Endothelial cell of umbilical vein (primary cell): ENCODE results near the gene MAP1B. TPM values are rescaled to one million over a fixed set of nuclear protein-coding genes. Genes with fewer than 3 reads are reported as not detected.

ENCODE experiments used
- BruUV-seq: library from RNA; stranded (reverse); fragments of 400-500 nt; replicated peaks from 2 replicates; lab custom pipeline; 2021; lab: Mats Ljungman, UMichigan
- CTCF ChIA-PET: fragments of 300-600, 350-600 bp; sonication (Branson Sonifier 250); formaldehyde crosslinking; loops from one replicate; lab custom pipeline; 2021; ENCODE audit warnings: antibody characterized with exemption, inconsistent platforms; lab: Charles Lee
- POLR2A ChIA-PET: fragments of 300-600, 350-600 bp; sonication (Branson Sonifier 250); formaldehyde crosslinking; loops from one replicate; lab custom pipeline; 2021; ENCODE audit warnings: antibody characterized with exemption, inconsistent platforms; lab: Charles Lee
- DNase-seq: peaks from one replicate; pipeline ENCODE4 v3.0.0-alpha.2; 2011; ENCODE audit warnings: low read depth, low spot score
- FAIRE-seq: peaks from 2 replicates; lab custom pipeline; 2011; peaks lifted over from hg19 to GRCh38; lab: Jason Lieb, UNC
- H2AFZ ChIP-seq: 2 replicates; pipeline ENCODE4 v1.6.0; 2012; ENCODE audit warnings: low read depth, low read length, control low read depth, inconsistent platforms
- H3K27ac ChIP-seq: 2 replicates; pipeline ENCODE4 v1.5.1; 2011; ENCODE audit warnings: low read depth, mild to moderate bottlenecking, control low read depth, low read length, moderate library complexity; ENCODE audit not compliant: insufficient read depth
- H3K27me3 ChIP-seq, 2 experiments: 2 replicates each; pipeline versions ENCODE4 v1.6.0 to v1.6.1; 2011; ENCODE audit warnings: low read length in 2 of 2, mixed read lengths in 1 of 2; ENCODE audit not compliant: control insufficient read depth in 2 of 2, insufficient read depth in 2 of 2
- H3K36me3 ChIP-seq, 2 experiments: 2 replicates in 1 of 2; 3 replicates in 1 of 2; pipeline ENCODE4 v1.5.1; 2011; ENCODE audit warnings: low read length in 2 of 2, mild to moderate bottlenecking in 1 of 2, moderate library complexity in 1 of 2; ENCODE audit not compliant: control insufficient read depth in 2 of 2, insufficient read depth in 2 of 2; ENCODE audit errors: extremely low read depth in 1 of 2
- H3K4me1 ChIP-seq: 3 replicates; pipeline ENCODE4 v1.5.1; 2011; ENCODE audit warnings: mild to moderate bottlenecking, low read length; ENCODE audit not compliant: control insufficient read depth, insufficient read depth; ENCODE audit errors: extremely low read depth
- H3K4me2 ChIP-seq: 2 replicates; pipeline ENCODE4 v1.6.1; 2011; ENCODE audit warnings: low read length, control low read depth, mixed read lengths; ENCODE audit not compliant: insufficient read depth
- H3K4me3 ChIP-seq, 3 experiments: fragments of 200-600 bp in 1 of 3; sonication (generic), shearing (Covaris generic) in 1 of 3; replicated peaks in 1 of 3; 2 replicates each; pipeline ENCODE4 v1.5.1; 2011 to 2016; ENCODE audit warnings: control low read depth in 3 of 3, low read length in 3 of 3, mild to moderate bottlenecking in 2 of 3, inconsistent platforms in 1 of 3, low read depth in 1 of 3, moderate library complexity in 1 of 3; ENCODE audit not compliant: insufficient read depth in 1 of 3
- H3K79me2 ChIP-seq: 2 replicates; pipeline ENCODE4 v1.6.0; 2012; ENCODE audit warnings: low read length, inconsistent platforms; ENCODE audit not compliant: control insufficient read depth, insufficient read depth
- H3K9ac ChIP-seq: replicated peaks from 2 replicates; pipeline ENCODE3; 2011; ENCODE audit warnings: low read length, control low read depth; ENCODE audit not compliant: insufficient read depth; ENCODE audit errors: extremely low read depth
- H3K9me1 ChIP-seq: replicated peaks from 3 replicates; pipeline ENCODE4 v1.6.0; 2011; ENCODE audit warnings: mild to moderate bottlenecking, low read length; ENCODE audit not compliant: control insufficient read depth, insufficient read depth; ENCODE audit errors: extremely low read depth
- H3K9me3 ChIP-seq: replicated peaks from 2 replicates; pipeline ENCODE4 v1.5.1; 2012; ENCODE audit warnings: low read length, inconsistent platforms; ENCODE audit not compliant: control insufficient read depth, insufficient read depth
- H4K20me1 ChIP-seq: replicated peaks from 2 replicates; pipeline ENCODE3; 2011; ENCODE audit warnings: mild to moderate bottlenecking, low read length; ENCODE audit not compliant: control insufficient read depth, insufficient read depth; ENCODE audit errors: extremely low read depth
- EZH2 ChIP-seq: IDR thresholded peaks from 2 replicates; pipeline ENCODE4 v1.6.1; 2012; ENCODE audit warnings: borderline replicate concordance, low read depth, mild to moderate bottlenecking, moderate library complexity, low read length, inconsistent platforms; ENCODE audit not compliant: severe bottlenecking
- FOS ChIP-seq: IDR thresholded peaks from 2 replicates; pipeline ENCODE4 v1.6.1; 2011; ENCODE audit warnings: mild to moderate bottlenecking, low read length, moderate library complexity, borderline replicate concordance; ENCODE audit not compliant: insufficient read depth
- GATA2 ChIP-seq: IDR thresholded peaks from 2 replicates; pipeline ENCODE4 v1.7.0; 2011; ENCODE audit warnings: low read depth, mild to moderate bottlenecking, moderate library complexity, mixed read lengths, low read length; ENCODE audit not compliant: insufficient read length, insufficient read depth
- JUN ChIP-seq: IDR thresholded peaks from 2 replicates; pipeline ENCODE4 v1.6.1; 2011; ENCODE audit warnings: borderline replicate concordance, low read depth; ENCODE audit not compliant: insufficient read length, insufficient read depth
- MAX ChIP-seq: IDR thresholded peaks from 2 replicates; pipeline ENCODE4 v1.6.1; 2011; ENCODE audit not compliant: insufficient read depth, insufficient read length
- MYC ChIP-seq: IDR thresholded peaks from one replicate; pipeline ENCODE4 v1.6.1; 2011; ENCODE audit warnings: mild to moderate bottlenecking, low read depth, low read length
- POLR2A ChIP-seq: IDR thresholded peaks from 2 replicates; pipeline ENCODE4 v1.6.1; 2012; ENCODE audit warnings: low read depth, mild to moderate bottlenecking, control low read depth, low read length
- POLR2AphosphoS5 ChIP-seq: IDR thresholded peaks from 2 replicates; pipeline ENCODE4 v1.6.1; 2012; ENCODE audit warnings: low read depth, mild to moderate bottlenecking, control low read depth, low read length, moderate library complexity; ENCODE audit not compliant: insufficient read depth
- dilution Hi-C: fragments of 300-500 bp; cut with MboI; formaldehyde crosslinking; loops from one replicate; pipeline ENCODE4 v1.15.0; 2019; ENCODE audit warnings: low sequenced_read_pairs; ENCODE audit not compliant: extremely low pct_ligation_motif_present
- intact Hi-C: fragments of 100-400 bp; cut with micrococcal nuclease; formaldehyde crosslinking; loops from one replicate; pipeline ENCODE4 v1.10.0; 2022
- polyA plus RNA-seq, 4 experiments: library from polyadenylated mRNA; depleted of rRNA in 3 of 4; stranded (reverse) in 3 of 4; unstranded in 1 of 4; fragments of >200 nt; gene quantifications; 2 replicates each; pipeline versions ENCODE4 v1.2.1 to v1.2.3, GENCODE V29; 2011 to 2012; ENCODE audit warnings: missing spikeins in 1 of 4
- total RNA-seq: library from RNA; stranded (reverse); gene quantifications from 2 replicates; pipeline ENCODE4 v1.2.3, GENCODE V29; 2021
- TF ChIP-seq, protein P1 (sequence below), 2 donors: IDR thresholded peaks; 1 replicate in 1 of 2; 2 replicates in 1 of 2; pipeline ENCODE4 v1.5.1; 2011; ENCODE audit warnings: low read length in 2 of 2, mild to moderate bottlenecking in 2 of 2, moderate library complexity in 2 of 2, control low read depth in 1 of 2, inconsistent platforms in 1 of 2, low read depth in 1 of 2; ENCODE audit not compliant: insufficient read depth in 1 of 2; ENCODE audit errors: extremely low read depth in 1 of 2

Gene MAP1B
- total and polyA plus RNA-seq, 2 donors (not counting 3 experiments of a cell fraction or from before 2014, with no cell fraction given), result 55.9 to 263 TPM

GRCh38 chr5:72255670-72256069 is 148.4 kb downstream of the MAP1B start:
- Histone ChIP-seq H3K4me2 (peak overlapping the region; percentile 57), H3K79me2 (peaks cover 15% of the 10 kb centered on the region), H4K20me1 (no peaks in the 10 kb centered on the region), H3K9me3 (no peaks in the 10 kb centered on the region), H3K9ac (peak overlapping the region; percentile 17), H2AFZ (no peak overlapping the region), H3K27ac (peak overlapping the region; percentile 69), H3K36me3 (no peaks in the 10 kb centered on the region), H3K27me3 (no peaks in the 10 kb centered on the region), H3K4me1 (peaks cover 66% of the 10 kb centered on the region), H3K9me1 (no peaks in the 10 kb centered on the region), H3K4me3 (no peak overlapping the region)
- POLR2A ChIA-PET, result interaction anchor here (1.0 kb wide), 1 partner anchor 26 kb away, joined by 3 read pairs; no protein-coding TSS in a partner anchor
- no TSS peak for BruUV-seq
- no peak for FAIRE-seq
- CTCF ChIA-PET, result interaction anchor here (1.2 to 1.4 kb wide), 2 partner anchors 25 to 101 kb away, joined by 3 read pairs; no protein-coding TSS in a partner anchor
- intact Hi-C loops, result loop anchor here (1.0 kb wide), 1 partner anchor 8 kb away; no protein-coding TSS in a partner anchor
- DNase-seq, result peak; percentile 39
- dilution Hi-C loops, result no loop called here
- TF ChIP-seq MYC, result no peak
- TF ChIP-seq, protein P1, sequence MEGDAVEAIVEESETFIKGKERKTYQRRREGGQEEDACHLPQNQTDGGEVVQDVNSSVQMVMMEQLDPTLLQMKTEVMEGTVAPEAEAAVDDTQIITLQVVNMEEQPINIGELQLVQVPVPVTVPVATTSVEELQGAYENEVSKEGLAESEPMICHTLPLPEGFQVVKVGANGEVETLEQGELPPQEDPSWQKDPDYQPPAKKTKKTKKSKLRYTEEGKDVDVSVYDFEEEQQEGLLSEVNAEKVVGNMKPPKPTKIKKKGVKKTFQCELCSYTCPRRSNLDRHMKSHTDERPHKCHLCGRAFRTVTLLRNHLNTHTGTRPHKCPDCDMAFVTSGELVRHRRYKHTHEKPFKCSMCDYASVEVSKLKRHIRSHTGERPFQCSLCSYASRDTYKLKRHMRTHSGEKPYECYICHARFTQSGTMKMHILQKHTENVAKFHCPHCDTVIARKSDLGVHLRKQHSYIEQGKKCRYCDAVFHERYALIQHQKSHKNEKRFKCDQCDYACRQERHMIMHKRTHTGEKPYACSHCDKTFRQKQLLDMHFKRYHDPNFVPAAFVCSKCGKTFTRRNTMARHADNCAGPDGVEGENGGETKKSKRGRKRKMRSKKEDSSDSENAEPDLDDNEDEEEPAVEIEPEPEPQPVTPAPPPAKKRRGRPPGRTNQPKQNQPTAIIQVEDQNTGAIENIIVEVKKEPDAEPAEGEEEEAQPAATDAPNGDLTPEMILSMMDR (IDR thresholded peaks at IDR 0.05; ENCODE audit: extremely low read depth in 1 of 2, insufficient read depth in 1 of 2, low read depth in 1 of 2, low read length in 2 of 2), result no peak

DNA sequence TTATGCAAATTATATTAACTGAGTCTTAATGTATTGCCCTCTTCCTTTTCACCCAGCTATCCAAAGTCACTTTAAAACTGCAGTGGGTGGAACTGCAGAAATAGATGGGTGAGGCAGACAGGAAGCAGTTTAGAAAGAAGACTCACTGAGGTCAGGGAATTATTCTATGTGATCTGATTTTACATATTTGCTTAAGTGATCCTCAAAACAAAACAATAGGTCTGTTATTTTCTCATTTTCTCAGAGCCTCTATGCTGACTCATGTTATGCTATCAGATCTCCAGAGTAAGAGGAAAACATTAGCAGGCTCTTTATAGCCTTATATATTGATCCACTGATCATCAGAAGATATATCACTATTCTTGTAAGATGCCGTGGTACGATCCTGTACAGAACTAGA is 149.3 kb downstream of the MAP1B start:
- intact Hi-C loops, result no loop called here
- dilution Hi-C loops, result no loop called here
- TF ChIP-seq POLR2A (no peak), MAX (no peak), EZH2 (no peak), POLR2AphosphoS5 (no peak), FOS (peak; percentile 70), JUN (peak; percentile 23), GATA2 (peak; percentile 71), MYC (no peak)
- TF ChIP-seq, protein P1 (IDR thresholded peaks at IDR 0.05; ENCODE audit: extremely low read depth in 1 of 2, insufficient read depth in 1 of 2, low read depth in 1 of 2, low read length in 2 of 2), result no peak
- Histone ChIP-seq H3K9ac (no peak overlapping the region), H2AFZ (no peak overlapping the region), H3K4me1 (peaks cover 60% of the 10 kb centered on the region), H3K9me1 (no peaks in the 10 kb centered on the region), H3K36me3 (no peaks in the 10 kb centered on the region), H3K79me2 (peaks cover 10% of the 10 kb centered on the region), H4K20me1 (no peaks in the 10 kb centered on the region), H3K27ac (peak overlapping the region; percentile 13), H3K9me3 (no peaks in the 10 kb centered on the region), H3K4me2 (peak overlapping the region; percentile 57), H3K4me3 (no peak overlapping the region), H3K27me3 (no peaks in the 10 kb centered on the region)
- peak; percentile 72 for DNase-seq
- no TSS peak for BruUV-seq
- ChIA-PET POLR2A (no interaction called here), CTCF (interaction anchor here (1.2 to 1.4 kb wide), 2 partner anchors 12 to 22 kb away, joined by 4 read pairs; no protein-coding TSS in a partner anchor)
- FAIRE-seq, result peak; percentile 48
